GM18517 (cell line): ENCODE measurements around the gene TUBA3E.
"Not testable (repeated sequence)": the region's sequence is repeated elsewhere in the genome, so short reads cannot be mapped to it uniquely, and the experiment has no call there.

Source experiments
- ATAC-seq: cut with Tn5 transposase; IDR thresholded peaks from one replicate; pipeline ENCODE4 v1.9.1; 2021; ENCODE audit warnings: mild to moderate bottlenecking, moderate library complexity; ENCODE audit not compliant: unreplicated experiment

Gene TUBA3E

GRCh38 chr2:130150181-130151144 lies 47.8 kb downstream of the TUBA3E start:
- ATAC-seq: no peak

GRCh38 chr2:130148515-130148914 lies 49.7 kb downstream of the TUBA3E start:
- ATAC-seq: not testable (repeated sequence)

- peak; percentile 77 for ATAC-seq
Measured at GRCh38 chr2:130145006-130145414, 53.2 kb downstream of the TUBA3E start, which contains the start of gene CCDC74B. Gene CCDC74B (minus strand): TSS chr2:130145112. CDS start chr2:130144996, 116 bp downstream.

GRCh38 chr2:130143266-130144039 lies 54.8 kb downstream of the TUBA3E start:
- ATAC-seq: not testable (repeated sequence)

GRCh38 chr2:130142396-130143265 lies 55.6 kb downstream of the TUBA3E start:
- not testable (repeated sequence) for ATAC-seq
